GM23338 (cell line): ENCODE data around the gene PARD3.

ENCODE experiments used
- CREB1 ChIP-seq: fragments of 250-450 bp; sonication (Bioruptor Pico); IDR thresholded peaks from 2 replicates; pipeline ENCODE4 v1.5.0; 2020; ENCODE audit warnings: low read depth, mild to moderate bottlenecking, moderate library complexity
- ETS1 ChIP-seq: IDR thresholded peaks from 2 replicates; pipeline ENCODE4 v1.6.1; 2016; ENCODE audit warnings: antibody characterized with exemption
- EZH2 ChIP-seq: fragments of 200-600 bp; sonication (generic); IDR thresholded peaks from one replicate; pipeline ENCODE4 v1.8.0; 2017; ENCODE audit warnings: antibody characterized with exemption, mild to moderate bottlenecking, low read depth; ENCODE audit not compliant: unreplicated experiment
- EZH2phosphoT487 ChIP-seq: fragments of 200-600 bp; sonication (generic); IDR thresholded peaks from one replicate; pipeline ENCODE4 v1.8.1; 2018; ENCODE audit warnings: antibody characterized with exemption; ENCODE audit not compliant: unreplicated experiment
- JUNB ChIP-seq: IDR thresholded peaks from one replicate; pipeline ENCODE4 v1.6.1; 2016; ENCODE audit warnings: antibody characterized with exemption; ENCODE audit not compliant: unreplicated experiment
- NANOG ChIP-seq: IDR thresholded peaks from 2 replicates; pipeline ENCODE4 v1.6.1; 2016; ENCODE audit warnings: antibody characterized with exemption, borderline replicate concordance
- POLR2AphosphoS5 ChIP-seq: IDR thresholded peaks from 2 replicates; pipeline ENCODE4 v1.6.1; 2016; ENCODE audit warnings: antibody characterized with exemption, low read depth
- STAT1 ChIP-seq: IDR thresholded peaks from one replicate; pipeline ENCODE4 v1.6.1; 2016; ENCODE audit warnings: antibody characterized with exemption; ENCODE audit not compliant: unreplicated experiment
- ZNF114 ChIP-seq: fragments of 250-450 bp; sonication (Bioruptor Pico); IDR thresholded peaks from 2 replicates; pipeline ENCODE4 v1.5.0; 2020; ENCODE audit warnings: mild to moderate bottlenecking, moderate library complexity
- ZNF331 ChIP-seq: fragments of 250-450 bp; sonication (Bioruptor Pico); IDR thresholded peaks from 2 replicates; pipeline ENCODE4 v1.5.0; 2020; ENCODE audit warnings: low read depth, mild to moderate bottlenecking, moderate library complexity
- TF ChIP-seq, protein P1 (sequence below), 2 experiments: fragments of 200-600 bp in 1 of 2; sonication (generic) in 1 of 2; conservative IDR thresholded peaks; 2 replicates each; pipeline versions ENCODE4 v1.5.1 to v1.6.1; 2016 to 2017; ENCODE audit warnings: antibody characterized with exemption in 2 of 2, low read depth in 2 of 2, mild to moderate bottlenecking in 2 of 2, moderate library complexity in 1 of 2
- TF ChIP-seq, protein P2 (sequence below): IDR thresholded peaks from one replicate; pipeline ENCODE4 v1.6.1; 2018; ENCODE audit warnings: antibody characterized with exemption; ENCODE audit not compliant: unreplicated experiment
- TF ChIP-seq, protein P3 (sequence below): fragments of 250-450 bp; sonication (Bioruptor Pico); IDR thresholded peaks from 2 replicates; pipeline ENCODE4 v1.5.0; 2020; ENCODE audit warnings: mild to moderate bottlenecking, moderate library complexity

- TF ChIP-seq EZH2 (no peak), JUNB (no peak), EZH2phosphoT487 (no peak), STAT1 (no peak), POLR2AphosphoS5 (no peak), ETS1 (no peak), NANOG (no peak), ZNF114 (CRISPR knock-in tag) (no peak), CREB1 (CRISPR knock-in tag) (no peak), ZNF331 (no peak)
- TF ChIP-seq, protein P1, sequence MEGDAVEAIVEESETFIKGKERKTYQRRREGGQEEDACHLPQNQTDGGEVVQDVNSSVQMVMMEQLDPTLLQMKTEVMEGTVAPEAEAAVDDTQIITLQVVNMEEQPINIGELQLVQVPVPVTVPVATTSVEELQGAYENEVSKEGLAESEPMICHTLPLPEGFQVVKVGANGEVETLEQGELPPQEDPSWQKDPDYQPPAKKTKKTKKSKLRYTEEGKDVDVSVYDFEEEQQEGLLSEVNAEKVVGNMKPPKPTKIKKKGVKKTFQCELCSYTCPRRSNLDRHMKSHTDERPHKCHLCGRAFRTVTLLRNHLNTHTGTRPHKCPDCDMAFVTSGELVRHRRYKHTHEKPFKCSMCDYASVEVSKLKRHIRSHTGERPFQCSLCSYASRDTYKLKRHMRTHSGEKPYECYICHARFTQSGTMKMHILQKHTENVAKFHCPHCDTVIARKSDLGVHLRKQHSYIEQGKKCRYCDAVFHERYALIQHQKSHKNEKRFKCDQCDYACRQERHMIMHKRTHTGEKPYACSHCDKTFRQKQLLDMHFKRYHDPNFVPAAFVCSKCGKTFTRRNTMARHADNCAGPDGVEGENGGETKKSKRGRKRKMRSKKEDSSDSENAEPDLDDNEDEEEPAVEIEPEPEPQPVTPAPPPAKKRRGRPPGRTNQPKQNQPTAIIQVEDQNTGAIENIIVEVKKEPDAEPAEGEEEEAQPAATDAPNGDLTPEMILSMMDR (conservative IDR thresholded peaks at IDR 0.05; ENCODE audit: low read depth in 2 of 2): no peak
- TF ChIP-seq, protein P2, sequence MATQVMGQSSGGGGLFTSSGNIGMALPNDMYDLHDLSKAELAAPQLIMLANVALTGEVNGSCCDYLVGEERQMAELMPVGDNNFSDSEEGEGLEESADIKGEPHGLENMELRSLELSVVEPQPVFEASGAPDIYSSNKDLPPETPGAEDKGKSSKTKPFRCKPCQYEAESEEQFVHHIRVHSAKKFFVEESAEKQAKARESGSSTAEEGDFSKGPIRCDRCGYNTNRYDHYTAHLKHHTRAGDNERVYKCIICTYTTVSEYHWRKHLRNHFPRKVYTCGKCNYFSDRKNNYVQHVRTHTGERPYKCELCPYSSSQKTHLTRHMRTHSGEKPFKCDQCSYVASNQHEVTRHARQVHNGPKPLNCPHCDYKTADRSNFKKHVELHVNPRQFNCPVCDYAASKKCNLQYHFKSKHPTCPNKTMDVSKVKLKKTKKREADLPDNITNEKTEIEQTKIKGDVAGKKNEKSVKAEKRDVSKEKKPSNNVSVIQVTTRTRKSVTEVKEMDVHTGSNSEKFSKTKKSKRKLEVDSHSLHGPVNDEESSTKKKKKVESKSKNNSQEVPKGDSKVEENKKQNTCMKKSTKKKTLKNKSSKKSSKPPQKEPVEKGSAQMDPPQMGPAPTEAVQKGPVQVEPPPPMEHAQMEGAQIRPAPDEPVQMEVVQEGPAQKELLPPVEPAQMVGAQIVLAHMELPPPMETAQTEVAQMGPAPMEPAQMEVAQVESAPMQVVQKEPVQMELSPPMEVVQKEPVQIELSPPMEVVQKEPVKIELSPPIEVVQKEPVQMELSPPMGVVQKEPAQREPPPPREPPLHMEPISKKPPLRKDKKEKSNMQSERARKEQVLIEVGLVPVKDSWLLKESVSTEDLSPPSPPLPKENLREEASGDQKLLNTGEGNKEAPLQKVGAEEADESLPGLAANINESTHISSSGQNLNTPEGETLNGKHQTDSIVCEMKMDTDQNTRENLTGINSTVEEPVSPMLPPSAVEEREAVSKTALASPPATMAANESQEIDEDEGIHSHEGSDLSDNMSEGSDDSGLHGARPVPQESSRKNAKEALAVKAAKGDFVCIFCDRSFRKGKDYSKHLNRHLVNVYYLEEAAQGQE: no peak
- TF ChIP-seq, protein P3, sequence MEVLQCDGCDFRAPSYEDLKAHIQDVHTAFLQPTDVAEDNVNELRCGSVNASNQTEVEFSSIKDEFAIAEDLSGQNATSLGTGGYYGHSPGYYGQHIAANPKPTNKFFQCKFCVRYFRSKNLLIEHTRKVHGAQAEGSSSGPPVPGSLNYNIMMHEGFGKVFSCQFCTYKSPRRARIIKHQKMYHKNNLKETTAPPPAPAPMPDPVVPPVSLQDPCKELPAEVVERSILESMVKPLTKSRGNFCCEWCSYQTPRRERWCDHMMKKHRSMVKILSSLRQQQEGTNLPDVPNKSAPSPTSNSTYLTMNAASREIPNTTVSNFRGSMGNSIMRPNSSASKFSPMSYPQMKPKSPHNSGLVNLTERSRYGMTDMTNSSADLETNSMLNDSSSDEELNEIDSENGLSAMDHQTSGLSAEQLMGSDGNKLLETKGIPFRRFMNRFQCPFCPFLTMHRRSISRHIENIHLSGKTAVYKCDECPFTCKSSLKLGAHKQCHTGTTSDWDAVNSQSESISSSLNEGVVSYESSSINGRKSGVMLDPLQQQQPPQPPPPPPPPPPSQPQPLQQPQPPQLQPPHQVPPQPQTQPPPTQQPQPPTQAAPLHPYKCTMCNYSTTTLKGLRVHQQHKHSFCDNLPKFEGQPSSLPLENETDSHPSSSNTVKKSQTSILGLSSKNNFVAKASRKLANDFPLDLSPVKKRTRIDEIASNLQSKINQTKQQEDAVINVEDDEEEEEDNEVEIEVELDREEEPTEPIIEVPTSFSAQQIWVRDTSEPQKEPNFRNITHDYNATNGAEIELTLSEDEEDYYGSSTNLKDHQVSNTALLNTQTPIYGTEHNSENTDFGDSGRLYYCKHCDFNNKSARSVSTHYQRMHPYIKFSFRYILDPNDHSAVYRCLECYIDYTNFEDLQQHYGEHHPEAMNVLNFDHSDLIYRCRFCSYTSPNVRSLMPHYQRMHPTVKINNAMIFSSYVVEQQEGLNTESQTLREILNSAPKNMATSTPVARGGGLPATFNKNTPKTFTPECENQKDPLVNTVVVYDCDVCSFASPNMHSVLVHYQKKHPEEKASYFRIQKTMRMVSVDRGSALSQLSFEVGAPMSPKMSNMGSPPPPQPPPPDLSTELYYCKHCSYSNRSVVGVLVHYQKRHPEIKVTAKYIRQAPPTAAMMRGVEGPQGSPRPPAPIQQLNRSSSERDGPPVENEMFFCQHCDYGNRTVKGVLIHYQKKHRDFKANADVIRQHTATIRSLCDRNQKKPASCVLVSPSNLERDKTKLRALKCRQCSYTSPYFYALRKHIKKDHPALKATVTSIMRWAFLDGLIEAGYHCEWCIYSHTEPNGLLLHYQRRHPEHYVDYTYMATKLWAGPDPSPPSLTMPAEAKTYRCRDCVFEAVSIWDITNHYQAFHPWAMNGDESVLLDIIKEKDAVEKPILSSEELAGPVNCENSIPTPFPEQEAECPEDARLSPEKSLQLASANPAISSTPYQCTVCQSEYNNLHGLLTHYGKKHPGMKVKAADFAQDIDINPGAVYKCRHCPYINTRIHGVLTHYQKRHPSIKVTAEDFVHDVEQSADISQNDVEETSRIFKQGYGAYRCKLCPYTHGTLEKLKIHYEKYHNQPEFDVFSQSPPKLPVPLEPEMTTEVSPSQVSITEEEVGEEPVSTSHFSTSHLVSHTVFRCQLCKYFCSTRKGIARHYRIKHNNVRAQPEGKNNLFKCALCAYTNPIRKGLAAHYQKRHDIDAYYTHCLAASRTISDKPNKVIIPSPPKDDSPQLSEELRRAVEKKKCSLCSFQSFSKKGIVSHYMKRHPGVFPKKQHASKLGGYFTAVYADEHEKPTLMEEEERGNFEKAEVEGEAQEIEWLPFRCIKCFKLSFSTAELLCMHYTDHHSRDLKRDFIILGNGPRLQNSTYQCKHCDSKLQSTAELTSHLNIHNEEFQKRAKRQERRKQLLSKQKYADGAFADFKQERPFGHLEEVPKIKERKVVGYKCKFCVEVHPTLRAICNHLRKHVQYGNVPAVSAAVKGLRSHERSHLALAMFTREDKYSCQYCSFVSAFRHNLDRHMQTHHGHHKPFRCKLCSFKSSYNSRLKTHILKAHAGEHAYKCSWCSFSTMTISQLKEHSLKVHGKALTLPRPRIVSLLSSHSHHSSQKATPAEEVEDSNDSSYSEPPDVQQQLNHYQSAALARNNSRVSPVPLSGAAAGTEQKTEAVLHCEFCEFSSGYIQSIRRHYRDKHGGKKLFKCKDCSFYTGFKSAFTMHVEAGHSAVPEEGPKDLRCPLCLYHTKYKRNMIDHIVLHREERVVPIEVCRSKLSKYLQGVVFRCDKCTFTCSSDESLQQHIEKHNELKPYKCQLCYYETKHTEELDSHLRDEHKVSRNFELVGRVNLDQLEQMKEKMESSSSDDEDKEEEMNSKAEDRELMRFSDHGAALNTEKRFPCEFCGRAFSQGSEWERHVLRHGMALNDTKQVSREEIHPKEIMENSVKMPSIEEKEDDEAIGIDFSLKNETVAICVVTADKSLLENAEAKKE (CRISPR knock-in tag): no peak
These were observed 44.0 kb downstream of the PARD3 start for GRCh38 chr10:34771106-34771505.
